ENCODE results near the gene ALPK3. TPM values are rescaled to one million over a fixed set of nuclear protein-coding genes. Genes with fewer than 3 reads are reported as not detected.

ALPK3 gene
- total and polyA plus RNA-seq, 9 of the 15 experiments (the other 6 are each of a cell fraction or from before 2014, with no cell fraction given) = 0.04 to 1.0 (median 0.07) TPM; not detected in 2

DNA sequence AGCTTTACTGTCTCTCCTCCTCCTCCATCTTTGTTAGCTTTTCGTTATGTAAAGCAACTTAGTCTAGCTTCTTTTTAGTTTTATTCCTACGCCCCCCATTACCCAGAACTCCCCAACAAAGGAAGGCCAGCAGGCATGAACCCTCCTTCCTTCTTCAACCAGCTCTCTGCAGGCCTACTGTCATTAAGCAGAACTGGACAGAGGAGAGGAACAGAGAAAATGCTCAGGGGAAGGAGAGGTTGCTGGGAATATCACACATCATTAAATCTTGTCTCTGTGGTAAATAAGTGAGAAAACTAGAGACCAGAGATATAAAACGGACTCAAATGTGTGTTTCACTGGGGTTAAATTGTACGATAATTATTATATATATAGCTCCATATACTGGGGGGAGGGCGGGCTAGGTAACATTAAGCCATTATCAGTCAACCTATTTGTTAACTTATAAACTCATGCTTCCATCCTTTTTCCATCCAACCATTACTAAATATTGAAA is 48.0 kb downstream of the ALPK3 start (continued):
- TF ChIP-seq MLLT1 (IDR thresholded peaks at IDR 0.05) (no peak), ADNP (tag; IDR thresholded peaks at IDR 0.05) (no peak), TEAD1 (CRISPR knock-in tag; IDR thresholded peaks at IDR 0.05) (no peak), MIER1 (IDR thresholded peaks at IDR 0.05; ENCODE audit: low read depth) (no peak), TCF7L2 (IDR thresholded peaks at IDR 0.05; ENCODE audit: low read depth, low read length) (no peak), BHLHE40 (IDR thresholded peaks at IDR 0.05; ENCODE audit: low read length) (no peak)
- TF ChIP-seq, protein P1, sequence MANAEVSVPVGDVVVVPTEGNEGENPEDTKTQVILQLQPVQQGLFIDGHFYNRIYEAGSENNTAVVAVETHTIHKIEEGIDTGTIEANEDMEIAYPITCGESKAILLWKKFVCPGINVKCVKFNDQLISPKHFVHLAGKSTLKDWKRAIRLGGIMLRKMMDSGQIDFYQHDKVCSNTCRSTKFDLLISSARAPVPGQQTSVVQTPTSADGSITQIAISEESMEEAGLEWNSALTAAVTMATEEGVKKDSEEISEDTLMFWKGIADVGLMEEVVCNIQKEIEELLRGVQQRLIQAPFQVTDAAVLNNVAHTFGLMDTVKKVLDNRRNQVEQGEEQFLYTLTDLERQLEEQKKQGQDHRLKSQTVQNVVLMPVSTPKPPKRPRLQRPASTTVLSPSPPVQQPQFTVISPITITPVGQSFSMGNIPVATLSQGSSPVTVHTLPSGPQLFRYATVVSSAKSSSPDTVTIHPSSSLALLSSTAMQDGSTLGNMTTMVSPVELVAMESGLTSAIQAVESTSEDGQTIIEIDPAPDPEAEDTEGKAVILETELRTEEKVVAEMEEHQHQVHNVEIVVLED (CRISPR knock-in tag; IDR thresholded peaks at IDR 0.05) = no peak

All from K562 (cell line).